Ectodermal cell (in vitro differentiated cells): ENCODE results near the gene GYS2.

Experiments used
- H3K27ac ChIP-seq: 2 replicates; pipeline ENCODE4 v1.7.0; 2013; ENCODE audit warnings: mild to moderate bottlenecking, low read depth, low read length; ENCODE audit not compliant: insufficient read depth, poor library complexity, severe bottlenecking
- H3K27me3 ChIP-seq: 2 replicates; pipeline ENCODE4 v1.7.0; 2013; ENCODE audit warnings: mild to moderate bottlenecking, low read length; ENCODE audit not compliant: insufficient read depth, control insufficient read depth, poor library complexity, severe bottlenecking
- H3K36me3 ChIP-seq: one replicate; pipeline ENCODE4 v1.7.0; 2013; ENCODE audit warnings: low read length; ENCODE audit not compliant: control insufficient read depth, insufficient read depth
- H3K4me1 ChIP-seq: one replicate; pipeline ENCODE4 v1.7.0; 2013; ENCODE audit warnings: low read length; ENCODE audit not compliant: control insufficient read depth, insufficient read depth
- H3K4me3 ChIP-seq: 2 replicates; pipeline ENCODE4 v1.7.0; 2013; ENCODE audit warnings: low read depth, low read length, control low read depth; ENCODE audit not compliant: insufficient read depth
- H3K9me3 ChIP-seq: 2 replicates; pipeline ENCODE4 v1.7.0; 2013; ENCODE audit warnings: mild to moderate bottlenecking, low read length, moderate library complexity; ENCODE audit not compliant: control insufficient read depth
- WGBS, 2 experiments: methylation state at CpG; one replicate each; pipeline ENCODE4 v1.1.7; 2013; ENCODE audit warnings: missing lambda C conversion rate in 2 of 2; 5-methylcytosine and 5-hydroxymethylcytosine counted together

Gene GYS2

GRCh38 chr12:21516281-21516680, 88.4 kb downstream of the GYS2 start:
- Histone ChIP-seq H3K4me1 (no peaks in the 10 kb centered on the region), H3K9me3 (no peaks in the 10 kb centered on the region), H3K4me3 (no peak overlapping the region), H3K27ac (no peak overlapping the region), H3K27me3 (no peaks in the 10 kb centered on the region), H3K36me3 (no peaks in the 10 kb centered on the region)
- 100% methylated on average over 1 of the region's 2 CpGs; no CpG with 5 or more reads in 1 of the 2 experiments for WGBS, 2 experiments

DNA sequence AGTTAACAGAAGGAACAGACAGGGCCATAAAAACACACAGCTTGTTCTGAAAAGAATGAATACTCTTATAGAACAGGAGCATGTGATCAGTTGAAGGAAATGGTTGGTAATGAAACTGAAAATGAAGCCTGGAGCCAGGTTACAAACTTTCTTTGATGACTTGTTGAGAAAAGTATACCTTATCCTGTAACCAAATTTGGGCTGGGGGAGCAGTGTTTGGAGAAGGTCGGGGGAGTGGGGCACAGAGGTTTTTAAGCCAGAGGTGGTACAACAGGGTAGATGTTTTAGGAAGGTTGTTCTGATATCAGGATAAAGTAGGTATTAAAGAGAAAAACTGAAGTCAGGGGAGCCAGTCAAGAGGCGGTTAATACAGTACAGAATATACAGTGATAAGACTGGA, 94.9 kb downstream of the GYS2 start:
- Histone ChIP-seq H3K27me3 (no peaks in the 10 kb centered on the region), H3K27ac (no peak overlapping the region), H3K9me3 (no peaks in the 10 kb centered on the region), H3K36me3 (peaks cover 6% of the 10 kb centered on the region), H3K4me3 (no peak overlapping the region), H3K4me1 (no peaks in the 10 kb centered on the region)
- 47 to 50% methylated on average over 2 of the region's 2 CpGs for WGBS, 2 experiments

- 94 to 96% methylated on average over 2 of the region's 2 CpGs for WGBS, 2 experiments
- peaks cover 6% of the 10 kb centered on the region for H3K36me3 ChIP-seq
Measured at GRCh38 chr12:21507849-21508248, 96.8 kb downstream of the GYS2 start.

DNA sequence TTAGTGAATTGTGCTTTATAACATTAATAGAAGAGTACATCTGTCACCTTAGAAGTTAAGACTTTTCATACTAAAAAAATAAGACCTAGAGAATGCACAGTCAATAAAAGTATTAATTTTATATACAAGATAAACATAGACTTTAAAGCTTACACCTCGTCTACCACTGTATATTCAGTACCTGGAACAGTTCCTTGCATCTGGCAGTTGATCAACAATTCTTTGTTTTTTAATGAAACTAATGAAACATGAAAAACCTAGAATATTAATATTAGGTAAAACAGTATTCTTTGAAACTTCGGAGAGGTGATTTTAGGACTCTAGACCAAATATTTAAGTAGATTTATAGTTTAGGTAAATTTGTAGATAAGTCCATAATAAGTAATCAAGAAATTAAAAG, 98.8 kb downstream of the GYS2 start:
- H3K27ac ChIP-seq = no peak overlapping the region
- H3K4me3 ChIP-seq = no peak overlapping the region
- no peaks in the 10 kb centered on the region for H3K27me3 ChIP-seq
- 50 to 100% methylated on average over 1 to 2 of the region's 2 CpGs for WGBS, 2 experiments
- H3K4me1 ChIP-seq = no peaks in the 10 kb centered on the region
- no peaks in the 10 kb centered on the region for H3K9me3 ChIP-seq
- peaks cover 6% of the 10 kb centered on the region for H3K36me3 ChIP-seq

More at GRCh38 chr12:21507849-21508248, 96.8 kb downstream of the GYS2 start:
- Histone ChIP-seq H3K4me1 (no peaks in the 10 kb centered on the region), H3K4me3 (no peak overlapping the region), H3K9me3 (no peaks in the 10 kb centered on the region), H3K27me3 (no peaks in the 10 kb centered on the region), H3K27ac (no peak overlapping the region)

GRCh38 chr12:21502872-21503271, 101.8 kb downstream of the GYS2 start:
- Histone ChIP-seq H3K36me3 (peaks cover 9% of the 10 kb centered on the region), H3K27me3 (no peaks in the 10 kb centered on the region), H3K27ac (no peak overlapping the region), H3K4me3 (peak overlapping the region; percentile 88), H3K4me1 (no peaks in the 10 kb centered on the region), H3K9me3 (no peaks in the 10 kb centered on the region)
- WGBS, 2 experiments = 86 to 100% methylated on average over 1 of the region's 1 CpG

GRCh38 chr12:21502164-21502496, 102.5 kb downstream of the GYS2 start:
- Histone ChIP-seq H3K9me3 (no peaks in the 10 kb centered on the region), H3K27me3 (no peaks in the 10 kb centered on the region), H3K36me3 (peaks cover 10% of the 10 kb centered on the region), H3K4me3 (peak overlapping the region; percentile 88), H3K27ac (peak overlapping the region; percentile 87), H3K4me1 (no peaks in the 10 kb centered on the region)
- WGBS, 2 experiments = 1% methylated on average over 14 of the region's 14 CpGs

- H3K27me3 ChIP-seq = no peaks in the 10 kb centered on the region
- WGBS, 2 experiments = 0 to 1% methylated on average over 61 of the region's 61 CpGs
- H3K4me3 ChIP-seq = peak within 1 kb of the TSS; percentile 88
- peaks cover 10% of the 10 kb centered on the region for H3K36me3 ChIP-seq
- H3K27ac ChIP-seq = peak within 1 kb of the TSS; percentile 87
- no peaks in the 10 kb centered on the region for H3K9me3 ChIP-seq
- no peaks in the 10 kb centered on the region for H3K4me1 ChIP-seq
Measured at GRCh38 chr12:21501258-21502163, 103.1 kb downstream of the GYS2 start, which contains the start of the genes GOLT1B and RECQL. Gene GOLT1B (plus strand): TSS chr12:21501789. CDS start chr12:21501924, 135 bp downstream. Gene RECQL (minus strand): TSS chr12:21501635. CDS start chr12:21499570, 2,065 bp downstream.

- 17 to 19% methylated on average over 7 to 8 of the region's 8 CpGs for WGBS, 2 experiments
- Histone ChIP-seq H3K27ac (peak overlapping the region; percentile 76), H3K27me3 (no peaks in the 10 kb centered on the region), H3K4me1 (no peaks in the 10 kb centered on the region), H3K4me3 (peak overlapping the region; percentile 88), H3K9me3 (no peaks in the 10 kb centered on the region), H3K36me3 (peaks cover 14% of the 10 kb centered on the region)
Measured at GRCh38 chr12:21500786-21501257, 103.8 kb downstream of the GYS2 start.

DNA sequence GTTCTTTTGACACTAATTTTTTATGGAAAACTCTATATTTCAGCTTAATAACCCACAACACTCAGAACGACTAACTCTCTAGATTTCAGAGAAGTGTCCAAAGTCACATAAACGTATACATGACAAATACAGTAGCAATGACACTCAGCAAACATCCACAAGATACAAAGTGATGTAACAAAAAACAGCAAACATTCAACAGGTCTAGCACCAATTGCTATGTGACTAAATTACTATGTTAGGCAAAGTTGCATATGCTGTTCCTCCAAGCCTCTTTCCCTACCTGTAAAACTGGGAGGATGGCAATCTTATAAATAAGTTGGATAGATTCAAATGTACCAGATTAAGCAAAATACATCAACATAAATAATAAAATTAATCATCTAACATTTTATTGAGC, 104.9 kb downstream of the GYS2 start:
- H3K36me3 ChIP-seq = peaks cover 22% of the 10 kb centered on the region
- WGBS, 2 experiments = 61 to 63% methylated on average over 2 of the region's 2 CpGs
- H3K27ac ChIP-seq = no peak overlapping the region
- H3K9me3 ChIP-seq = no peaks in the 10 kb centered on the region
- H3K4me3 ChIP-seq = no peak overlapping the region
- no peaks in the 10 kb centered on the region for H3K27me3 ChIP-seq
- no peaks in the 10 kb centered on the region for H3K4me1 ChIP-seq
